Measurements from ENCODE around the gene SERTM1. TPM values are rescaled to one million over a fixed set of nuclear protein-coding genes. Genes with fewer than 3 reads are reported as not detected.

SERTM1 gene
- total RNA-seq, 2 donors from 2014 or later, result 0.26 TPM; not detected in 1

DNA sequence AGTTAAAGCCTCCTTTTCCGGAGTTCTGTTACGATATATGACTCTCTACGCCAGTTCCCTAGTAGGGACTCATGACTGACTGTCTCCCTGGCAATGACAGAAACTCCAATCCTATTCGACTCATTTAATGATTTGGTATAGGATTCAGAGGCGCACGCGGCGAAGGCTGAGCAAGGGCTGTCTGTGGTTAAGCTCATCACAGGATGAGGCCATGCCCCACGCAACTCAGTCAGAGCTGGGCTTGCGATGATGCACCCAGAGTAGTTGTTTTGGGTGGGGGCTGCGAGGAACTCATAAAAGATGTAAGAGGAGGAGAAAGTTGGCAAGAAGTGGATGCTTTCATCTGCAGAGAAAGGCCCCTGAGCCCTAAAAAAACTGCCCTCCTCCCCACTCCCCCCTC is 468 bp upstream of the SERTM1 start:
- Histone ChIP-seq H3K36me3 (replicated peaks in 1 of 2; ENCODE audit: insufficient read depth in 1 of 2, low read depth in 2 of 2) (no peaks in the 10 kb centered on the region), H3K27ac (no peak overlapping the region), H3K4me1 (peaks cover 6% of the 10 kb centered on the region), H3K9me3 (no peaks in the 10 kb centered on the region), H3K4me3 (no peak overlapping the region), H3K27me3 (no peaks in the 10 kb centered on the region)
- 38 to 51% methylated on average over 11 of the region's 11 CpGs for WGBS, 2 donors
- intact Hi-C loops (cut with DNase I), result no loop called here
- DNase-seq, result no peak
- no peak for ATAC-seq
- no peak for TF ChIP-seq CTCF (IDR thresholded peaks at IDR 0.05)
- no peak for TF ChIP-seq POLR2A (IDR thresholded peaks at IDR 0.05)

DNA sequence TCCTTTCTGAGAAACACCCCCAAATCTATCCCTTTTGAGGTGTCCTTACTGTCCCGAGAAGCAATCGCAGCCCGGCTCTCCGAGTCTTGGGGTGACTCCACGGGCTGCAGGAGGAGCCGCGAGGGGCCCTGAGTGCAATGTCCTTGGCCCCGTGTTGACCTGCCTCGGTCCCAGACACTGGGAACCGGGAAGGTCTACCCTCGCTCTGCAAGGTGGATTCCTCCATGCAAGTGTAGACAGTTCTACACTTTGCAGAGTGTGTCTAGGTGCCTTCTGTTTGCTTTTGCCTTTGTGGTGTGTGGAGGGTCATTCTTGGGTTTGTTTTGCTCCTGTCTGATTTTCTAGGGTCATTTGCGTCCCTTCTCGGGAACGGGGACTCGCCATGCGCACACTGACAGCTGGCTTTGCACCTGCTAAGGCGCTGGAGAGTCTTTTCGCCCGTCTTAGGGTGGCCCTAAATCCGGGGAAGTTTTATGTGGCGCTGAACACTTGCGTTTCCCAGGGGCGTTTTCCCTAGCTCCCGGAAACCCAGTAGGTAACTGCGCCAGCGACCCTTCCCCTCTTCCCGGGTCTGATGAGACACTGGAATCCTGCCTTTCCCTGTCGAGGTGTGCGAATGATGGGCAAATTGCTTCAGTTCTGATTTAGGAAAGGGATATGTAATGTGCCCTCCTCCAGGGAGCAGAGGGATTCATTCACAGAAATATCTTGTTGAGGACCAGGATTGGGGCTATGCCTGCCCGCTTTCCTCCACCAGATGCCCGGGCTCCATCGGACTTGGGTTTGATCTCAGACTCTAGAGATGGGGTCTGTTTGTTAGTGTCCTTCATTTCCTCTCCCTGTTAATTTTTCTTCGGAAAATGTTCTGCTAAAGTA is 755 bp downstream of the SERTM1 start:
- H3K27me3 ChIP-seq, result no peaks in the 10 kb centered on the region
- H3K36me3 ChIP-seq (replicated peaks in 1 of 2; ENCODE audit: insufficient read depth in 1 of 2, low read depth in 2 of 2), result no peaks in the 10 kb centered on the region
- no peak overlapping the region for H3K27ac ChIP-seq
- H3K4me1 ChIP-seq, result peaks cover 6% of the 10 kb centered on the region
- ATAC-seq, result no peak
- H3K4me3 ChIP-seq, result no peak overlapping the region
- H3K9me3 ChIP-seq, result no peaks in the 10 kb centered on the region
- TF ChIP-seq CTCF (IDR thresholded peaks at IDR 0.05) (no peak), POLR2A (IDR thresholded peaks at IDR 0.05) (no peak)
- intact Hi-C loops (cut with DNase I), result no loop called here
- 6 to 9% methylated on average over 22 to 33 of the region's 33 CpGs for WGBS, 2 donors
- no peak for DNase-seq

DNA sequence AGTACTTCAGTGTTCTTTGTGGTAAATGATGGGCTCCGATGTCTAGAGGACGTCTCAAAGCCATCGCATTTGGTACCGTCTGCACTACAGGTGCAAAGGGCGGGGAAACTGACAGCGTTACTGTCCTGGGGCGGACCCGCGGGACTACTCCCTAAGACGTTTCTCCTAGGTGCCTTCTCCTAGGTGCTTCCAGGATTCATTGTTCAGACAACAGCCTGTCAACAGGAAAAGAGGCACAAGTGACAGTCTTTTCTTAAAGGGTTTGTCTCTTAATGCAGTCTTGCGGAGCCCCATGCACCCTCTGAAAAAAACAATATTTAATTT is 1.4 kb downstream of the SERTM1 start:
- TF ChIP-seq POLR2A (IDR thresholded peaks at IDR 0.05) (no peak), CTCF (IDR thresholded peaks at IDR 0.05) (no peak)
- ATAC-seq (no peak), DNase-seq (no peak)
- no peak overlapping the region for H3K27ac ChIP-seq
- no peaks in the 10 kb centered on the region for H3K9me3 ChIP-seq
- intact Hi-C loops (cut with DNase I), result no loop called here
- H3K4me3 ChIP-seq, result no peak overlapping the region
- H3K27me3 ChIP-seq, result no peaks in the 10 kb centered on the region
- WGBS, 2 donors, result 20 to 23% methylated on average over 11 of the region's 11 CpGs
- H3K4me1 ChIP-seq, result peaks cover 6% of the 10 kb centered on the region
- H3K36me3 ChIP-seq (replicated peaks in 1 of 2; ENCODE audit: insufficient read depth in 1 of 2, low read depth in 2 of 2), result no peaks in the 10 kb centered on the region

DNA sequence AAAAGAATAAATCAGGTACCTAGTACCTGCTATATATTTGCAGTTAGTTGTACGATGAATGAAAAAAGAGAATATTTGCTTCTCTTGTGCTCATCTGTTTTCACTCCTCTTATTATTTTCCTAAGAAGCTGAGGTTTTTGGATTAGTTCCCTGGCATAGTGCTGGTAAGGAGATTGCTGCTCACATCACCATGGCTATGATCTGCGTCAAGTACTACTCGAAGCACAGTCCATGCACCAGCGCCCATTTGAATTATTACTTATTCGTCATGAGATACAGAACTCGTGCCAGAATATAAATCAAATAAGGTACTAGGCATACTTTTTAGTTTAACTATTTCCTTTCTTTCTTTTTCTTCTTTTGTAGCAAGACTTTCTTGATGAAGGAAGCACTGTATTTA is 7.1 kb downstream of the SERTM1 start:
- WGBS, 2 donors, result 52 to 55% methylated on average over 6 of the region's 6 CpGs
- Histone ChIP-seq H3K4me3 (no peak overlapping the region), H3K36me3 (replicated peaks in 1 of 2; ENCODE audit: insufficient read depth in 1 of 2, low read depth in 2 of 2) (no peaks in the 10 kb centered on the region), H3K4me1 (no peaks in the 10 kb centered on the region), H3K27ac (no peak overlapping the region), H3K9me3 (no peaks in the 10 kb centered on the region), H3K27me3 (no peaks in the 10 kb centered on the region)
- intact Hi-C loops (cut with DNase I), result no loop called here
- no peak for TF ChIP-seq POLR2A (IDR thresholded peaks at IDR 0.05)
- no peak for TF ChIP-seq CTCF (IDR thresholded peaks at IDR 0.05)
- ATAC-seq (no peak), DNase-seq (no peak)
